ENCODE results near the gene KRTAP12-1. TPM values are rescaled to one million over a fixed set of nuclear protein-coding genes. Genes with fewer than 3 reads are reported as not detected.
"Not testable (repeated sequence)": the region's sequence is repeated elsewhere in the genome, so short reads cannot be mapped to it uniquely, and the experiment has no call there.

KRTAP12-1 gene
- total and polyA plus RNA-seq, 2 experiments from 2014 or later, result not detected

DNA sequence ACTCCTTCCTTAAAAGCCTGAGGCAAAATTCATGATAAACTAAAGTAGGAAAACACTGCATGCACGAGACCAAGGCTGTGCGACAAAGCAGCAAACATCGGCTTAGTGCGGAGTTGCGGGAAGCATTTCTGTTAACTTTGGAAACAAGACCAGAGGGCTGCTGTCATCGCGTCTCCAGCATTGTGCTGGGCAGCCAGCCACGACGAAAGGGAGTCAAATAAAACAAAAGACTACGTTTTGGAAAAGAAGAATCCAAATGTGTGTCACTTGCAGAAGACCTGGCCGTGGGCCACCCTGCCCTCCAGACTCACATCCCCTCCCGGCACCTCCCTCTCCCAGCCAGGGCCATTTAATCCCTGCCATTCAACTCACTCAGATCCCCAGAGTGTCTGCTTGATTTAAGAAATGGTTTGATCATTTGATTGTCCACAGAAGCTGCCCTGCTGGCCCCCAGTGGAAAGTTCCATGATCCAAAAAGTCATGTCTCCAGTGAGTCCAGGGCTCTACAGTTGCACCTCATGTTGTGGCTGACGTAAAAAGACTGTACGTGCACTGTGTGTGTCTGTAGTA, 38.1 kb downstream of the KRTAP12-1 start:
- Histone ChIP-seq H3K4me2 (no peak overlapping the region), H4K20me1 (ENCODE audit: insufficient read depth, poor library complexity, severe bottlenecking) (no peaks in the 10 kb centered on the region), H3K27me3 (no peaks in the 10 kb centered on the region), H3K9me2 (replicated peaks; ENCODE audit: insufficient read depth) (no peaks in the 10 kb centered on the region), H3K4me3 (no peak overlapping the region), H3K79me2 (no peaks in the 10 kb centered on the region), H3K36me3 (replicated peaks; ENCODE audit: insufficient read depth, low read depth) (no peaks in the 10 kb centered on the region), H3K4me1 (ENCODE audit: insufficient read depth) (no peaks in the 10 kb centered on the region), H3K27ac (no peak overlapping the region), H3K9me3 (ENCODE audit: low read depth) (peaks cover 4% of the 10 kb centered on the region), H2AFZ (no peak overlapping the region)
- TF ChIP-seq, protein P1, sequence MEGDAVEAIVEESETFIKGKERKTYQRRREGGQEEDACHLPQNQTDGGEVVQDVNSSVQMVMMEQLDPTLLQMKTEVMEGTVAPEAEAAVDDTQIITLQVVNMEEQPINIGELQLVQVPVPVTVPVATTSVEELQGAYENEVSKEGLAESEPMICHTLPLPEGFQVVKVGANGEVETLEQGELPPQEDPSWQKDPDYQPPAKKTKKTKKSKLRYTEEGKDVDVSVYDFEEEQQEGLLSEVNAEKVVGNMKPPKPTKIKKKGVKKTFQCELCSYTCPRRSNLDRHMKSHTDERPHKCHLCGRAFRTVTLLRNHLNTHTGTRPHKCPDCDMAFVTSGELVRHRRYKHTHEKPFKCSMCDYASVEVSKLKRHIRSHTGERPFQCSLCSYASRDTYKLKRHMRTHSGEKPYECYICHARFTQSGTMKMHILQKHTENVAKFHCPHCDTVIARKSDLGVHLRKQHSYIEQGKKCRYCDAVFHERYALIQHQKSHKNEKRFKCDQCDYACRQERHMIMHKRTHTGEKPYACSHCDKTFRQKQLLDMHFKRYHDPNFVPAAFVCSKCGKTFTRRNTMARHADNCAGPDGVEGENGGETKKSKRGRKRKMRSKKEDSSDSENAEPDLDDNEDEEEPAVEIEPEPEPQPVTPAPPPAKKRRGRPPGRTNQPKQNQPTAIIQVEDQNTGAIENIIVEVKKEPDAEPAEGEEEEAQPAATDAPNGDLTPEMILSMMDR (IDR thresholded peaks at IDR 0.05; ENCODE audit: poor library complexity), result no peak
- TF ChIP-seq EZH2phosphoT487 (IDR thresholded peaks at IDR 0.05; ENCODE audit: low read depth, severe bottlenecking, unreplicated experiment), result no peak
- TF ChIP-seq EZH2 (IDR thresholded peaks at IDR 0.05; ENCODE audit: borderline replicate concordance), result no peak
- DNase-seq (ENCODE audit: low spot score), result no peak
- WGBS (ENCODE audit: low lambda C conversion rate, missing lambda C conversion rate), result 86% methylated on average over 14 of the region's 14 CpGs

DNA sequence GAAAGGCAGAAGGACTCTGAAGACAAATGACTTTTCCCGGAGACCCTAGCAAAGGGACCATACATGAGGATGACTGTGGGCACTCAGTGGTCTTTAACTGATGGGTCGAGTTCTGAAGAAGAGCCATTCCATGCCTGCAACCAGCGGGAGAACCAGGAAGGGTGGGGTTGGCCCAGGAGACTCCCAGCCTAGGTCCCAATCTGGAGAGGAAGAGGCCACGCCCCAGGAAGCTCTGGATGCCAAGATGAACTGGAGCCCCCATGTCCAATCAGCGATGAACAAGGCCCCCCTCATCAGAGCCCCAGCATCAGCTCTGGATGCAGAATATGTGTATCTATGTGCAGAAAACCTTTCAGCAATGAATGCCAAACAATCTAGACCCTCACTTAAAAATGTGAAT, 41.2 kb downstream of the KRTAP12-1 start:
- H3K4me1 ChIP-seq (ENCODE audit: insufficient read depth), result no peaks in the 10 kb centered on the region
- H3K27ac ChIP-seq, result no peak overlapping the region
- peaks cover 4% of the 10 kb centered on the region for H3K9me3 ChIP-seq (ENCODE audit: low read depth)
- no peaks in the 10 kb centered on the region for H3K36me3 ChIP-seq (replicated peaks; ENCODE audit: insufficient read depth, low read depth)
- no peak overlapping the region for H2AFZ ChIP-seq
- H3K4me2 ChIP-seq, result no peak overlapping the region
- no peaks in the 10 kb centered on the region for H3K79me2 ChIP-seq
- DNase-seq (ENCODE audit: low spot score), result no peak
- WGBS (ENCODE audit: low lambda C conversion rate, missing lambda C conversion rate), result 90% methylated on average over 5 of the region's 5 CpGs
- no peaks in the 10 kb centered on the region for H3K9me2 ChIP-seq (replicated peaks; ENCODE audit: insufficient read depth)
- no peaks in the 10 kb centered on the region for H3K27me3 ChIP-seq
- no peaks in the 10 kb centered on the region for H4K20me1 ChIP-seq (ENCODE audit: insufficient read depth, poor library complexity, severe bottlenecking)
- TF ChIP-seq EZH2phosphoT487 (IDR thresholded peaks at IDR 0.05; ENCODE audit: low read depth, severe bottlenecking, unreplicated experiment) (no peak), EZH2 (IDR thresholded peaks at IDR 0.05; ENCODE audit: borderline replicate concordance) (no peak)
- TF ChIP-seq, protein P1 (IDR thresholded peaks at IDR 0.05; ENCODE audit: poor library complexity), result no peak
- H3K4me3 ChIP-seq, result no peak overlapping the region

DNA sequence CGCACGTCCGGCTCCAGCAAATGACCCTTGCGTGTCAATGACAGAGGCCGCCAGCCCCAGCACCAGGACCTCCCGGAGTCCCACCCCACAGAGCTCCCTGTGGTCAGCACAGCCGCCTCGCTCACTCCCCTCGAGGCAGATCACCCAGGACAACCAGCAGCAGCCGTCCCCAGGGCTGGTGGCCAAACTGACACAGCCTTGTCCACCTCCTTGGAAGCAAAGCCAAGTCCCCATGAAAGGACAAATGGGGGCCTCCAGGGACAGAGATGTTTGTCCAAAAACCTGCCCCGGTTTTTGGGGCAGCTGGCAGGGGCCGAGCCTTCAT, 42.7 kb downstream of the KRTAP12-1 start:
- no peak for DNase-seq (ENCODE audit: low spot score)
- Histone ChIP-seq H3K27ac (no peak overlapping the region), H3K27me3 (no peaks in the 10 kb centered on the region), H4K20me1 (ENCODE audit: insufficient read depth, poor library complexity, severe bottlenecking) (no peaks in the 10 kb centered on the region), H3K4me2 (no peak overlapping the region), H3K79me2 (no peaks in the 10 kb centered on the region), H3K4me3 (no peak overlapping the region), H2AFZ (no peak overlapping the region), H3K9me2 (replicated peaks; ENCODE audit: insufficient read depth) (no peaks in the 10 kb centered on the region), H3K4me1 (ENCODE audit: insufficient read depth) (no peaks in the 10 kb centered on the region), H3K9me3 (ENCODE audit: low read depth) (no peaks in the 10 kb centered on the region), H3K36me3 (replicated peaks; ENCODE audit: insufficient read depth, low read depth) (no peaks in the 10 kb centered on the region)
- 92% methylated on average over 12 of the region's 12 CpGs for WGBS (ENCODE audit: low lambda C conversion rate, missing lambda C conversion rate)
- TF ChIP-seq EZH2 (IDR thresholded peaks at IDR 0.05; ENCODE audit: borderline replicate concordance), result no peak
- TF ChIP-seq EZH2phosphoT487 (IDR thresholded peaks at IDR 0.05; ENCODE audit: low read depth, severe bottlenecking, unreplicated experiment), result no peak
- TF ChIP-seq, protein P1 (IDR thresholded peaks at IDR 0.05; ENCODE audit: poor library complexity), result no peak

DNA sequence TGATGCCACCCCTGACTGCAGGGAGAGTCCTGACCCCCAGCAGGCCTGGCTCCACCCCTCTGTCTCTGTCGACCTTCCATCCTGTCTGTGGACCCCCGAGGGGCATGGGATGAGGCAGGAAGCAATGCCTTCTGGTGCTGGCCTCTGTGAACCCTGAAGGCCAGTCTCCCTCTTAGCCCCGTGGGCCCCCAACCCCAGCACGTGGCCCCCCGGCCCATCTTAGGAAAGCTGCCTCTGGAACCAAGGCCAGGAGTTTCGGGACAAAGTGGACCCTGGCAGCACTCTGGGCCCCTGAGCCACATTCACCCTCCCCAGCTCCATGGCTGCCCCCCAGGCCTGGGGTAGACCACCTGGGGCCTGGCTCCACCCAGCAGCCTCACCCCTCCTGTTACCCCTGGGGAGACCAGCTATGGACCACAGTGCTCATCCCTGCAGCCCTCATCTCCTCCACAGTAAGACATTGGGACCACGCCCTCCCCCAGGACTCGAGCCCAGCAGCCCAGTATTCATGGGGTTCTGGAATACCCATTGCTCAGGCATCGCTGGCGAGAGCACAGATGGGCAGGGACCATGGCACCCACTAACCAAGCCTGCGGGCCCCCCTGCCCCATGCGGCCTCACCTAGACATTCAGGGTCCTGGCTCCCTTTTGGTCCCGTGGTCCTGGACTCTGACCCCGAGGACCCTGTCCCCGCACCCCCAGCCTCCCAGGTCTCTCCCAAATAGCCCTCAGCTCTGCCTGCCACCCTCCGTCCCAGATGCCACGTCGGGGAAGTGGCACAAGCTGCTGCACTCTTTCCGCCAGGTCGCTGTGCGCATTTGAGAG, 43.2 kb downstream of the KRTAP12-1 start:
- DNase-seq (ENCODE audit: low spot score); H4K20me1 ChIP-seq (ENCODE audit: insufficient read depth, poor library complexity, severe bottlenecking); H3K27me3 ChIP-seq; H3K4me1 ChIP-seq (ENCODE audit: insufficient read depth); H3K9me3 ChIP-seq (ENCODE audit: low read depth); H2AFZ ChIP-seq; H3K4me2 ChIP-seq; H3K27ac ChIP-seq; H3K36me3 ChIP-seq (replicated peaks; ENCODE audit: insufficient read depth, low read depth); H3K4me3 ChIP-seq; H3K9me2 ChIP-seq (replicated peaks; ENCODE audit: insufficient read depth); H3K79me2 ChIP-seq: not testable (repeated sequence)
- WGBS (ENCODE audit: low lambda C conversion rate, missing lambda C conversion rate), result 87% methylated on average over 20 of the region's 21 CpGs

DNA sequence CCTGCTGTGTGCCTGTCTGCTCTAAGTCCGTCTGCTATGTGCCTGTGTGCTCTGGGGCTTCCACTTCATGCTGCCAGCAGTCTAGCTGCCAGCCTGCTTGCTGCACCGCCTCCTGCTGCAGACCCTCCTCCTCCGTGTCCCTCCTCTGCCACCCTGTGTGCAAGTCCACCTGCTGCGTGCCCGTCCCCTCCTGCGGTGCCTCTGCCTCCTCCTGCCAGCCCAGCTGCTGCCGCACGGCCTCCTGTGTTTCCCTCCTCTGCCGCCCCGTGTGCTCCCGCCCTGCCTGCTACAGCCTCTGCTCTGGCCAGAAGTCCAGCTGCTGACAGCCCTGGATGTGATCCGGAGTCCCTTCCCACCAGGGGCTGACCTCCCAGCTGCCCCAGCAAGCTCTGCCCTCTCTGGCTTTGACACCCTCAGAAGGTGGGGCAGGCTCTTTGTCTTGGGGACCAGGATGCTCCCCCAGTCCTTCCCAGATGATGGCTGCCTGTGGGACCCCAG, 44.1 kb downstream of the KRTAP12-1 start:
- H3K27ac ChIP-seq; H3K9me3 ChIP-seq (ENCODE audit: low read depth); H3K9me2 ChIP-seq (replicated peaks; ENCODE audit: insufficient read depth); H3K4me2 ChIP-seq; DNase-seq (ENCODE audit: low spot score); H3K36me3 ChIP-seq (replicated peaks; ENCODE audit: insufficient read depth, low read depth); H3K4me1 ChIP-seq (ENCODE audit: insufficient read depth); H3K79me2 ChIP-seq; H3K27me3 ChIP-seq; H2AFZ ChIP-seq; H4K20me1 ChIP-seq (ENCODE audit: insufficient read depth, poor library complexity, severe bottlenecking); H3K4me3 ChIP-seq: not testable (repeated sequence)
- 82% methylated on average over 11 of the region's 12 CpGs for WGBS (ENCODE audit: low lambda C conversion rate, missing lambda C conversion rate)
